BE2C (cell line): ENCODE measurements around the gene PPP3CA.

Source experiments
- DNase-seq: peaks from one replicate; pipeline ENCODE4 v3.0.0-alpha.2; 2020
- H3K27me3 ChIP-seq: fragments of 250-450 bp; sonication (Bioruptor Pico); 2 replicates; pipeline ENCODE4 v1.5.1; 2020; ENCODE audit warnings: mild to moderate bottlenecking
- H3K36me3 ChIP-seq: fragments of 250-450 bp; sonication (Bioruptor Pico); 2 replicates; pipeline ENCODE4 v1.5.1; 2020; ENCODE audit warnings: mild to moderate bottlenecking
- H3K4me1 ChIP-seq: fragments of 250-450 bp; sonication (Bioruptor Pico); 2 replicates; pipeline ENCODE4 v1.5.1; 2020
- H3K4me3 ChIP-seq: 2 replicates; pipeline ENCODE4 v1.5.1; 2011; ENCODE audit warnings: low read depth, low read length
- H3K9me3 ChIP-seq: fragments of 250-450 bp; sonication (Bioruptor Pico); 2 replicates; pipeline ENCODE4 v1.5.1; 2020
- TF ChIP-seq, protein P1 (sequence below): IDR thresholded peaks from 2 replicates; pipeline ENCODE4 v1.5.1; 2012; ENCODE audit warnings: mild to moderate bottlenecking, low read depth, low read length

PPP3CA gene

DNA sequence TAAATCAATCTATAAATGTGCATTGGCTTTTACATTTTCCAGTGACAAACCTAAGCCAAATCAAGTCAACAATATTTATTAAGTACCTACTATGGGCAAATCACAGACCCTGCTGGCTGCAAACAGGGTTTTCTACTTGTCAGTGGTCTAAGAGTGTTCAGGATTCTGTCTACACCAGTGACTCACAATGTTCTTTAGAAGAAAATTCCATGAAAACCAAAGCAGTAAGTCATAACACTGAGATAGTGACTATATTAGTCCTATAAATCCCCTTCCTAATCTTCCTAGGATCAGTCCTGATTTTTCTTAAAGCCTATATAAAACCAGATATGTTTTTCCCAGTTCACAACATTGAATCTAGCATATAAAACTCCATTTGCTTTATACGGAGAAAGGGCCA is 69.7 kb downstream of the PPP3CA start:
- Histone ChIP-seq H3K27me3 (no peaks in the 10 kb centered on the region), H3K4me3 (no peak overlapping the region), H3K9me3 (no peaks in the 10 kb centered on the region), H3K4me1 (peaks cover 12% of the 10 kb centered on the region), H3K36me3 (no peaks in the 10 kb centered on the region)
- DNase-seq, result no peak
- TF ChIP-seq, protein P1, sequence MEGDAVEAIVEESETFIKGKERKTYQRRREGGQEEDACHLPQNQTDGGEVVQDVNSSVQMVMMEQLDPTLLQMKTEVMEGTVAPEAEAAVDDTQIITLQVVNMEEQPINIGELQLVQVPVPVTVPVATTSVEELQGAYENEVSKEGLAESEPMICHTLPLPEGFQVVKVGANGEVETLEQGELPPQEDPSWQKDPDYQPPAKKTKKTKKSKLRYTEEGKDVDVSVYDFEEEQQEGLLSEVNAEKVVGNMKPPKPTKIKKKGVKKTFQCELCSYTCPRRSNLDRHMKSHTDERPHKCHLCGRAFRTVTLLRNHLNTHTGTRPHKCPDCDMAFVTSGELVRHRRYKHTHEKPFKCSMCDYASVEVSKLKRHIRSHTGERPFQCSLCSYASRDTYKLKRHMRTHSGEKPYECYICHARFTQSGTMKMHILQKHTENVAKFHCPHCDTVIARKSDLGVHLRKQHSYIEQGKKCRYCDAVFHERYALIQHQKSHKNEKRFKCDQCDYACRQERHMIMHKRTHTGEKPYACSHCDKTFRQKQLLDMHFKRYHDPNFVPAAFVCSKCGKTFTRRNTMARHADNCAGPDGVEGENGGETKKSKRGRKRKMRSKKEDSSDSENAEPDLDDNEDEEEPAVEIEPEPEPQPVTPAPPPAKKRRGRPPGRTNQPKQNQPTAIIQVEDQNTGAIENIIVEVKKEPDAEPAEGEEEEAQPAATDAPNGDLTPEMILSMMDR, result no peak

DNA sequence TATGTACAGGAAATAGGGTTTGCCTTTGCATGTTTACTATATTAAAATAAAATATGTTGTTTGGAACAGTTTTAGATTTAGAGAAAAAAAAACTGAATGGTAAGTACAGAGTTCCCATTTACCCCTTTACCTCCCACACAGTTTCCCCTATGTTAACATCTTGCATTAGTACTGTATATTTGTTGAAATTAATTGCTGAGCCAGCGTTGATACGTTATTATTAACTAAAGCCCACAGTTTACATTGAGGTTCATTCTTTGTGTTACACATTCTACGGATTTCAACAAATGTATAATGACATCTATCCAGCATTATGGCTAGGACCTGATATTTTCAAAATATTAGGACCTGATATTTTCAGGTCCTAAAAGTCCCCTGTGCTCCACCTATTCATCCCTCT is 70.7 kb downstream of the PPP3CA start:
- H3K4me3 ChIP-seq, result no peak overlapping the region
- H3K9me3 ChIP-seq, result no peaks in the 10 kb centered on the region
- peaks cover 15% of the 10 kb centered on the region for H3K4me1 ChIP-seq
- no peaks in the 10 kb centered on the region for H3K36me3 ChIP-seq
- TF ChIP-seq, protein P1, result no peak
- H3K27me3 ChIP-seq, result no peaks in the 10 kb centered on the region
- no peak for DNase-seq

DNA sequence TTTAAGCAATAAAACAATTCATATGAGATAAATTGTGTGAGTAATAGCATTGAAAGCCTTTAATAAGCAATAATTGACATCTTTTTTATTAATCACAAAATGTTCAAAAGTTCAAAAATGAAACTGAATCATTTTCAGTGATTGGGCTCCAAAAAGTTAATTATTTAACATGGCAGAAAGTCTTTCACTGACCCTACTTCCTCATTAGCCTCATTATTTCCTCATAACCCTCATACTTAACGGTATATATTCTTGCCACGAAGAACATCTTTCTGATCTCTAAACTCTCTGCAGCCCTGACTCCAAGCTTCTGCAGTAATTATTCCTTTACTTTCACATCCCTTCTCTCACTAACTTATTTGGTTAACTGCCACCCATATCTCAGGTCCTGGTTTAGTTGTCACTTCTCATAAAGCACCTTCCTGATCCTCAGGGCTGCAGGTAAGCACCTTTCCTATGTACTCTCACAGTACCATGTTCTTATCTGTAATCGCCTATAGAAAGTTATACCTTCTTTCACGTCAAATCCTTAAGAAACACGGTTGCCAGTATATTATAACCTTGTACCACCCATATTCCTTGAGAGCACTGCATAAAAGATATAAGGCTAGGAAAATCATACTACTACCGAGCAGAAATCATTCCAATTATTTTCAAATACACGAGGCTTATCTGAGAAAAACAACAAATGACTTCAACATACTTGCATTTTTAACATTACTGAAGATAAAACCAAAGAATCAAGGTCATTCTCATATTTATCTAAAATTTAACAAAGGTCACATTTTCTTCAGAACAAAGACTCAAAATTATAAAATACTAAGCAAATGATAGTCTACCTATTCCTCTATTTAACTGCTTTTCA is 72.2 kb downstream of the PPP3CA start:
- H3K4me3 ChIP-seq, result no peak overlapping the region
- H3K36me3 ChIP-seq, result no peaks in the 10 kb centered on the region
- no peaks in the 10 kb centered on the region for H3K9me3 ChIP-seq
- DNase-seq, result no peak
- H3K27me3 ChIP-seq, result no peaks in the 10 kb centered on the region
- H3K4me1 ChIP-seq, result peaks cover 20% of the 10 kb centered on the region
- TF ChIP-seq, protein P1, result no peak

DNA sequence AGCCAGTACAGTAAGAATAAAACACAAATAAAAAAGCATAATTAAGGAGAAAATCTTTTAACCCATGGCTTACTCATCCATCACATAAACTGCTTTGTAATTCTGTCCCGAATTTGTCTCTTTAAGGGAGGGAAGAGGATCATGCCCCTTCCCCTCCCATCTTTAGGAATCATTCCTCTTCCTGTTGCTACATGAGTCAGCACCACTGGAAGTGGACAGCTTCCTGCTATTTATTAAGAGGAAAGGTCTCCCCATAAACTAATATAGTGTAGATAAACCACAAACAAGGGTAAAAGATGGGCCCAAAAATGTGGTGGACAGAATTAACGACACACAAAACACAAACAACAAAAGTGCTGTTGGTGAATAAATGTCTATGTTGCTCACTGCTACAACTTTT is 75.8 kb downstream of the PPP3CA start:
- Histone ChIP-seq H3K36me3 (no peaks in the 10 kb centered on the region), H3K4me3 (no peak overlapping the region), H3K27me3 (no peaks in the 10 kb centered on the region), H3K4me1 (peaks cover 9% of the 10 kb centered on the region), H3K9me3 (no peaks in the 10 kb centered on the region)
- TF ChIP-seq, protein P1, result no peak
- no peak for DNase-seq

DNA sequence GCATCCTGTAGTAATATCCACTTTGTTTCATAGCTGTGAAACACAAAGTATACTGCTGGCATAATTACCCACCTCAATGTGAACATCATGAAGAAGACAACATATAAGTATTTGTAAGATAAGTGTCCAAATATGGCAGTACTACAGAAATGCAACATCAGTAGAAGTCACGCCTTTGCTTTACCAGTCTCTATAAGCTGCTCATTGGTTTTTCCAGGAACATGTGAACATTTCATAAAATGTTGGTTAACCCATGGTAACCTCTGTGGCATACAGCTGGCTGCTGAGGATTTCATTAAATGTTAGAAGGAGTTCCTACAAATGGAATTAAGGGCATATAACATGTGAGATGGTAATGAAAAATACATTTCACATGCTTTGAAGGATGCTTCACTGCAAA is 77.6 kb downstream of the PPP3CA start:
- Histone ChIP-seq H3K27me3 (no peaks in the 10 kb centered on the region), H3K4me1 (peaks cover 9% of the 10 kb centered on the region), H3K36me3 (no peaks in the 10 kb centered on the region), H3K9me3 (no peaks in the 10 kb centered on the region), H3K4me3 (no peak overlapping the region)
- DNase-seq, result no peak
- TF ChIP-seq, protein P1, result no peak

DNA sequence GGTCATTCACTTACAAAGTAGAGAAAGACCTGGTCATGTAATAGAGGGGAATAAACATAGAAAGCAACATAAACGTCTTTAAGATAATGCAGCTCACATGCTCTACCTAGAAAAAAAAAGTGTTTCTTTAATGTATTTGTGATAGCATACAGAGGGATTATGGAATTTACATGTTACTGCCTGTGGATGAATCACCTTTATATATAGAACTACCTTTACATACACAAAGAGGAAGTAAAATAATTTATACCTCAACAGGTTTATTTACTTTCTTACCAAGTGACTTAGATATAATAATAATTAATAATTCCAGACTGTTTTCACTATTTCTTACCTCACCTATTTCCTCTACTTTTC is 81.5 kb downstream of the PPP3CA start:
- DNase-seq, result no peak
- TF ChIP-seq, protein P1, result no peak
- Histone ChIP-seq H3K27me3 (no peaks in the 10 kb centered on the region), H3K36me3 (no peaks in the 10 kb centered on the region), H3K4me3 (no peak overlapping the region), H3K4me1 (no peaks in the 10 kb centered on the region), H3K9me3 (no peaks in the 10 kb centered on the region)
